Stomach (tissue), 4 donors: ENCODE results near the gene ARL3.

Experiments
- POLR2A ChIP-seq, 4 donors: fragments of 450-650 bp; IDR thresholded peaks; one replicate each; pipeline ENCODE4 v1.6.1; 2016; ENCODE audit warnings: antibody characterized with exemption in 4 of 4, control low read depth in 2 of 4, mild to moderate bottlenecking in 1 of 4, moderate library complexity in 1 of 4
- POLR2AphosphoS5 ChIP-seq, 3 donors: sonication (generic); formaldehyde crosslinking; IDR thresholded peaks; one replicate each; pipeline ENCODE4 v1.6.1; 2016; ENCODE audit warnings: antibody characterized with exemption in 3 of 3

DNA sequence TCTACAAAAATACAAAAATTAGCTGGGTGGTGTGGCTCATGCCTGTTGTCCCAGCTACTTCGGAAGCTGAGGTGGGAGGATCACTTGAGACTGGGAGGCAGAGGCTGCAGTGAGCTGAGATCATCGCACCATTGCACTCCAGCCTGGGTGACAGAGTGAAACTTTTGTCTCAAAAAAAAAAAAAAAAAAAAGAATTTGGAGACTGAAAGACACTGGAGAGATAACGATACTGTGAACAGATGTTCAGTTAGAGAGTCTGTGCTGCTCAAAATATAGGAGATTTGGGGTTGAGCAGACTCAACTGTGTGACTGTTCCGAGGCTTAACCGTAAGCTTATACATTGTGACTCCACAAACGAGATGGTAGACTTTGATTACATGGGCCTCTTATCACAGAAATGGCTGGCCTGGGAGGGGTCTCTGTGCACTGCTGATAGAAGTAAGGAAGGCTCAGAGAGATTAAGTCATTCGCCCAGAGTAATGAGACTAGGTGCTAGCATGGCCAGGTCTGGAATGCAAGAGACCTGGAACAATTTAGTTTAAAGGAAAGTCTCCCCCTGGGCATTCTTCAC, 48.9 kb upstream of the ARL3 start:
- no peak for TF ChIP-seq POLR2A (IDR thresholded peaks at IDR 0.05)
- no peak for TF ChIP-seq POLR2AphosphoS5 (IDR thresholded peaks at IDR 0.05)
